8988T (cell line): ENCODE data around the gene ZNF318.
"Not testable (repeated sequence)": the region's sequence is repeated elsewhere in the genome, so short reads cannot be mapped to it uniquely, and the experiment has no call there.

Experiments
- DNase-seq: peaks from one replicate; pipeline ENCODE4 v3.0.0; 2011

The ZNF318 gene

DNA sequence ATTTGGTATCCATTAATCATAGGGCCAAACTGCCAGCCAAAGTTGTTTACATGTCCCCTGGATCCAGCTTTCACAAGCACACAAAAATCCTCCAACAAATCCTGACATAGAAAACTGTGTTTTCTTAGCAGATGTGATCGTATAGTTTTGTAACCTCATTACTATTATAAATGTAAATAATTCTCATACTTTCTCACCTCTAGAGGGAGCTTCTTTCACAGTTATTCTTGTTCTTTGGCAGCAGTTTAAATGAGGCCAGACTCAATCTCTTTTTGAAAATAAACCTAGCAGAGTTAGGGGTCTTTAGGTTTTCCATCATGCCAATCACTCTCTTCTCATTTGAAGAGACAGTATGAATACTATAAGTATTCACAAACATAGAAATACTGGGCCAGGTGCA lies 17.0 kb upstream of the ZNF318 start:
- no peak for DNase-seq

DNA sequence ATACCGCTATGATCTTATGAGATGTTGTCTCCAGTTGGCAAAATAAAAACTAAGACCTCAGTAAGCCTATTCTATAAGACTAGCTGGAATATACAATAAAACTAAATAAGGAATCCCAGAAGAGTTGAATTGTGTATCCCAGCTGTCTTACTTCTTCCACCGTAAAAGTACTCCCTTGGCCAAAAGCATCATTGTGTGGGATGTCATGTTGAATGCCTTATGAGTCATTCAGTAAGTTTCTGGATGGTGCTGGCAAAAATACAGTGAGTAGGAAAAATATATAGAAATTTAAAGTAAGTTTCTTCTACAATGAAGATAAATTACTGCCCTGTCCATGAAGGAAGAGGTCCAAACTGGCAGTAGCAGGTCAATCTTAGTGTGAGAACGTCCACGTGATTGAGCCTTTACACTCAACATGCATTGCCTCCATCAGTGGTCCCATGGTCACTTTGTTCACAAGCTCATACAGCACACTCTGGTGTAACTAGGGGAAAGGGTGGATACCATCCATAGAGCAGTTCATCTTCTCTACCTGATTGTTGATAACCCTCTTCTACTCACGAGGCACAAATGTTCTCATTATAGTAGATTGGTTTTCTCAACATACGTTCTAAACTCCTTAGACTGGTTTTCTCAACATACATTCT lies 13.7 kb upstream of the ZNF318 start:
- no peak for DNase-seq

GRCh38 chr6:43380858-43381257 lies 11.4 kb upstream of the ZNF318 start:
- not testable (repeated sequence) for DNase-seq

DNA sequence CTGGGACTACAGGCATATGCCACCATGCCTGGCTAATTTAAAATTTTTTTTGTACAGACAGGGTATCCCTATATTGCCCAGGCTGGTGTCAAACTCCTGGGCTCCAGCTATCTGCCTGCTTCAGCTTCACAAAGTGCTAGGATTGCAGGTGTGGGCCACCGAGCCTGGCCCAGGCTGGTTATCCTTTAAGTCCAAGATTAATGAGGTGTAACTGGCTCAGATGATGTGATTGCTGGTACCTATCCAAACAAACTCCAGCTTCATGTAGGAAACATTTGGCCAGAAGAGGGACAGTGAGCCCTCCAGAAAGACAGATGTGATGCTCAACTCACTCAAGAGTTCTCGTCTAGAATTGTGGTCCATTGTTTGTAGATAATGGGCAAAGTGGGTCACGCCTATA lies 9.2 kb upstream of the ZNF318 start:
- DNase-seq = no peak

DNA sequence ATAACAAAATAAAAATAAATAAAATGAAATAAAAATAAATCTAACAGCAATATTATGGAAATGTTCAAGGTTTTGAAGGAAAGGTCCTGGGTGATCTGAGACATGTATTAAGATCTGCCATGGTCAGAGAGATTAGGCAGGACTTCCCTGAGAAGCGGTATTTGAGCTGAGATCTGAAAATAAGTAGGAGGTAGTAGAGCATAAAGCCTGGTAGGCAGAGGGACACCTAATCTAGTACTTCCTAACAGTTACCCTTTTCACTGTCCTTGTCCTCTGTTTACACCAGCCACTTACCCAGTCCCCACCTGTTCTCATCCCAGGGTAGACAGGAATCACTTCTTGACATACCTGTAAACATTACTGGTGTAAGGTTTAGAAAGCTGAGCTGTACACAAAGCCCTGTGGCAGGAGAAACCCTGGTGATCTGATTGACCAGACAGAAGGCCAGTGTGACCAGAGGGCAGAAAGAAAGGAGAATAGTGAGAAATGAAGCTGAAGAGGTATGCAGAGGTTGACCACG lies 8.3 kb upstream of the ZNF318 start:
- DNase-seq = no peak

GRCh38 chr6:43376551-43376981 lies 7.1 kb upstream of the ZNF318 start:
- no peak for DNase-seq

DNA sequence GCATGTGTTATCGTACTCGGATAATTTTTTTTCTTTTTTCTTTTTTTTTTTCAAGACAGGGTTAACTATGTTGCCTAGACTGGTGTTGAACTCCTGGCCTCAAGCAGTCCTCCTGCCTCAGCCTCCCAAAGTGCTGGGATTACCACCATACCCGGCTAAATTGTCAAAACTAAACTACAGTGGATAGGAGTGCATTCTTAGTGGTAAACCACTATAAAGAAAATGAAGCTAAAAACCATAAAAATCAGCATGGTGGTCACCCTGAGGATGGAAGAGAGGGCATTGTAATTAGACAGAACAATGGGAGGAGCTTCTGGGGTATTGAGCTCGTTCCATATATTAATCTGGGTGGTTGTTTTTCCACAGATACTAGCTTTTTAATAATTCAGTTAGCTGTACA lies 6.2 kb upstream of the ZNF318 start:
- DNase-seq = no peak

DNA sequence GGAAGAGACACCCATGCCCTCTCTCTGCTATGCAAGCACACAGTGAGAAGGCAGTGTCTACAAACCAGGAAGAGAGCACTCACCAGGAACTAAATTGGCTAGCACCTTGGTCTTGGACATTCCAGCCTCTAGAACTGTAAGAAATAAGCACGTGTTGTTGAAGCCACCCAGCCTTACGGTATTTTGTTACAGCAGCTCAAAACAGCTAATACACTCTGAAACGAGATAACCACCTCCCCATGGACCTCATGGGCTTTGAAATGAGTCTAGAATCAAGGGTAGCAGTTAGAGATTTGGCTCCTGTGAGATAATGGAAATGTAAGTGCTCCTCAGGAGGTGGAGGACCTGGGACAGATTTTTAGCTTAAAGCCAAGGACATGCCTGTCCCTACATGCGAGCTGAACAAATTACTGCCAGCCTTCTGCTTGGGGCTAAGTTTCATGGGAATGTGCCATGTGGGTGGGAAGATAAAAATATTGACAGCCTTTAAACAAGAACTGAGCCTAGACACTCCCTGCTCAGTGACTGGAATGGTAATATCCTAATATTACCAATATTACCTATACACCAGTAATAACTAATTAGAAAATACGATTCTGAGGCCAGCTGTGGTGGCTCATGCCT lies 3.9 kb upstream of the ZNF318 start:
- no peak for DNase-seq

DNA sequence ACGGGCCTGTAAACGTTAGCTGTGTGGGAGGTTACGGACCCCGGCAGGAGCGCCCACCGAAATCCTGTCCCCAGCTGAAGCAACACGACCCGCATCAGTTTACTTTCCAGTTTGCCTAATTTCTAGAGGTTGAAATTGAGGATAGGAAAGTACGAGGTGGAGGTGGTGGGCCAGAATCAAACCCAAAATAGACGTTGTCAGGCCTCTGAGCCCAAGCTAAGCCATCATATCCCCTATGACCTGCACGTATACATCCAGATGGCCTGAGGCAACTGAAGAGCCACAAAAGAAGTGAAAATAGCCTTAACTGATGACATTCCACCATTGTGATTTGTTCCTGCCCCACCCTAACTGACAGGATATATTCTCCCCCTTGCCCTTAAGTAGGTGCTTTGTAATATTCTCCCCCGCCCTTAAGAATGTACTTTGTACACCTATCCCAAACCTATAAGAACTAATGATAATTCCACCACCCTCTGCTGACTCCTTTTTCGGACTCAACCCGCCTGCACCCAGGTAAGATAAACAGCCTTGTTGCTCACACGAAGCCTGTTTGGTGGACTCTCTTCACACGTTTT lies 645 bp upstream of the ZNF318 start:
- not testable (repeated sequence) for DNase-seq

GRCh38 chr6:43368259-43369160 lies 937 bp downstream of the ZNF318 start:
- DNase-seq = peak; percentile 64

- DNase-seq = no peak
These were observed 2.0 kb downstream of the ZNF318 start for GRCh38 chr6:43367245-43367984.

DNA sequence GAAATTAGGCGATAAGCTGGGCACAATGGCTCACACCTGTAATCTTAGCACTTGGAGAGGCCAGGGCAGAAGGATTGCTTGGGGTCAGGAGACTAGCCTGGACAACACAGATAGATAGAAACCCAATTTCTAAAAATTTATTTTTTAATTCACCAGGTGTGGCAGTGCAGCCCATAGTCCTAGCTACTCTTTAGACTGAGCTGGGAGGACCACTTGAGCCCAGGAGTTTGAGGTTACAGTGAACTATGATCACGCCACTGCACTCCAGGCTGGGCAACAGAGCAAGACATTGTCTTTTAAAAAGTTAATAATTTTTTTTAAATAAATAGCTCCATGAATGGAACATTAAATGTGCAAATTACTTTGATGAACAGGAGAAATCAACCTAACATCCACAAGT lies 8.2 kb downstream of the ZNF318 start:
- no peak for DNase-seq

- no peak for DNase-seq
These were observed 9.6 kb downstream of the ZNF318 start for GRCh38 chr6:43359831-43360230.

GRCh38 chr6:43359381-43359780 lies 10.1 kb downstream of the ZNF318 start:
- no peak for DNase-seq

GRCh38 chr6:43355862-43356590 lies 13.4 kb downstream of the ZNF318 start:
- DNase-seq = no peak

DNA sequence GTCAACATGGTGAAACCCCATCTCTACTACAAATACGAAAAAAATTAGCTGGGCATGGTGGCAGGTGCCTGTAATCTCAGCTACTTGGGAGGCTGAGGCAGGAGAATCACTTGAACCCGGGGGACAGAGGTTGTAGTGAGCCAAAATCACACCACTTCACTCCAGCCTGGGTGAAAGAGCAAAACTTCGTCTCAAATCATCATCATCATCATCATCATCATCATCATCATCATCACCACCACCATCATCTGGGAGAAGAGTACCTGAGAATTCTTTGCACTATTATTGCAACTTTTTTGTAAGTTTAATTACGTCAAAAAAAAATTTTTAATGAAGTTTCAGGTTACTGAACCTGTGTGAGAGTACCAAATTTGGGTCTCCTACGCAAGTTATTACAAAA lies 17.5 kb downstream of the ZNF318 start:
- not testable (repeated sequence) for DNase-seq

GRCh38 chr6:43347444-43347843 lies 22.0 kb downstream of the ZNF318 start:
- no peak for DNase-seq

GRCh38 chr6:43347021-43347420 lies 22.4 kb downstream of the ZNF318 start:
- DNase-seq = no peak

- DNase-seq = not testable (repeated sequence)
These were observed 23.2 kb downstream of the ZNF318 start for GRCh38 chr6:43346243-43346642.

DNA sequence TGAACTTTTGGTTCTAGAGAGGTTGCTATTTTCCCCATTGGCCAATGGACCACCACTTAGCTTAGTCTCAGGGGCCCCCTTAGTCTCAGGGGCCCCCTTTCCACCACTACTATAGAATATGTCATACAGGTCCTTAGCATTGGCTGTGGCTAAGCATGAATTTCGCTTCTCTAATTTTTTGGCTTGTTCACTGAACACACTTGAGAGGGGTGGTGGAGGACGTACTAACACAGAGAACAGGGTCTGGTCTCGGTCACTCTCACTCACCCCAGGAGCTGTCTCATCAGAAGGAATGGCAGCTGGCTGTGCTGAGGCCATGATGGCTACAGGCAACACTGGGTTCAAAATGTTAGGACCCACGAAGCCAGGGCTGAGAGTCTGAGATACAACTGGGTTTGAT lies 30.3 kb downstream of the ZNF318 start:
- DNase-seq = no peak

GRCh38 chr6:43338243-43338642 lies 31.2 kb downstream of the ZNF318 start:
- no peak for DNase-seq

GRCh38 chr6:43336382-43336781 lies 33.1 kb downstream of the ZNF318 start:
- no peak for DNase-seq
